DMS 273 (cell line): ENCODE results near the gene NAB1.

Source experiments
- DNase-seq: peaks from one replicate; lab custom pipeline; 2025; ENCODE audit not compliant: unreplicated experiment; lab: John Stamatoyannopoulos, UW

NAB1 gene

DNA sequence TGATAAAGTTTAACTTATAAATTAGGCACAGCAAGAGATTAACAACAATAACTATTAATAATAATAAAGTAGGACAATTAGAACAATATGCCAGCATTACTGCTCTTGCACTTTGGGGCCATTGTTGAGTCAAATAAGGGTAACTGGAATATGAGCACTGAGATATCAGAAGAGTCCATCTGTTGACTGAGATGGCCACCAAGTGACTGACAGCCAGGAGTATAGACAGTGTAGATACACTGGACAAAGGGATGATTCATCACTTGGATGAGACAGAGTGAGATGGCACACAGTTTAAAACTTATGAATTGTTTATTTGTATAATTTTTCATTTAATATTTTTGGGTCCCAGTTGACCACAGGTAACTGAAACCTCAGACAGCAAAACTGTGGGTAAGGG, 20.0 kb downstream of the NAB1 start:
- DNase-seq: no peak

DNA sequence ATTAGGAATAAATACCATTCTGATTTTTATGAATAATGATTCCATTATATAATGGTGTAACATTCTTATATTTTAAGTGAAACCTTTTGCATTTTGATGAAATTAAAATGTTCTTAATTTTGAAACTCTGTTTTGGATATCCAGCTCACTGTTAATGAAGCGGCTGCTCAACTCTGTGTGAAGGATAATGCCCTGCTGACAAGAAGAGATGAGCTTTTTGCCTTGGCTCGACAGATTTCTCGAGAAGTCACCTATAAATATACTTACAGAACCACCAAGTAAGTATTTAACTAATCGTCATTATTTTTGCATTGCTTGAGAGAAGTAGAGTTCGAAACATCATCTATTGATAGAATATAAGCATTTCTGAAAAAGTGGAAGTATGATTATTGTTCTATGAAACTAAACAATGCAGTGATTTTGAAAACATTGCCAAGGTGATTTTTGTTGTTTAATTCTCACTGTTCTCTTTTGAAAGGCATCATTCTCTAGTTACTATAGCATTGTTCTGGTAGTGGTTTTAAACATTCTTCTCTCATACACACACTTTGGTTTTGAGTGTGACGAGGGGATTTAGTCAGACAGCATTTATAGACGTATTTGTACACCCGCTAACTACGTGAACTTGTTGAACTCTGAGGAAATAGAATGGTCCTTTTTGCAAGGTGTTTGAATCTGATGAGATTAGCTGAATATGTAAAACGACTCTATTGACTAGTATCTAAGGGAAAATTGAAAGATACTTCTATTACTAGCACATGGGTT, 21.5 kb downstream of the NAB1 start:
- no peak for DNase-seq

DNA sequence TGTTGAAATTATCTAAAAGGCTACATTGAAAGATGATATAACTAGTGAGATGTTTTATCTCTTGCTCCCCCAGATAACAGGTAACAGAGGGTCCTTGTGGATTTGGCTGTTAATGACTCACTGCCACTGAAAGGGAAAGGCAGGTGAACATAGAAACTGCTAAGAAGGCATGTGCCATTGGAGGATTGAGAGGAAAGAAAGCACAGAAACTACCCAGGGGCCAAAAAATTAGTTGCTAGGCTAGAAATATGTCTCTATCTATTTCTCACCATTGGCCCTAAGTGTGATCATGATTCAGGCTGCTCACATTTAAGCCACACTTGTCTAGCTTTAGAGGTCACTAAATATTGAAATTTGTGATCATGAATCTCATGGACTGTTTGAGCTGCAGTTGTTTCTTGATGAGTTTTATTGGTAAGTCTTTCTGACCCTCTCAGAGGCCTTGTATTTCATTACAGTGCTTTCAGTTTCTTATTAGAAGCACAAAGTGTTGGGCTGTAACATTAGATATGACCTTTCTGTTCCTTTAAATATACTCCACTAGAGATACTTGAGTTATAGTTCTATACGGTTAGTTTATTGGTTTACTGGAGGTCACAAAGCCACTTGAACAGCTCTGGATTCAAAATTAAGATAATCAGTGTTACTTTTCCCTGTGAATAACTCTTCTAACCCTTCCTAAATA, 26.2 kb downstream of the NAB1 start:
- no peak for DNase-seq

DNA sequence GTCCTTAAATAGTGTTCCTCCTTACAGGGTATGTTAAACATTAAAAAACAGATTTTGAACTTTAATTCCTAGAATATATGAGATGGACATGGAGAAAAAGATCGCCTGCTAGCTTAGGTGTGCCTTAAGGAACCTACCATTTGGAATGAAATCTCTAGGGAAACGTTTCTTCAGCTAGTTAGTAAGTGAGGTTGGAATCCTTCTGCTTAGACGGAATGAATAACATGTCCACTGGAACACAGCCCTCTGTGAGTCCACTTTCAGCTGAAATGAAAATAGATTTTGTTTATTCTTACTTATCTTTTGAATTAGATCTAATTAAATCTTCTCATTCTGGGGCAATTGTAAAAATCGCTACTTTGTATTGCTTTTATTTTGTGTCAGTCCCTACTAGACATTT, 28.4 kb downstream of the NAB1 start:
- DNase-seq: no peak

DNA sequence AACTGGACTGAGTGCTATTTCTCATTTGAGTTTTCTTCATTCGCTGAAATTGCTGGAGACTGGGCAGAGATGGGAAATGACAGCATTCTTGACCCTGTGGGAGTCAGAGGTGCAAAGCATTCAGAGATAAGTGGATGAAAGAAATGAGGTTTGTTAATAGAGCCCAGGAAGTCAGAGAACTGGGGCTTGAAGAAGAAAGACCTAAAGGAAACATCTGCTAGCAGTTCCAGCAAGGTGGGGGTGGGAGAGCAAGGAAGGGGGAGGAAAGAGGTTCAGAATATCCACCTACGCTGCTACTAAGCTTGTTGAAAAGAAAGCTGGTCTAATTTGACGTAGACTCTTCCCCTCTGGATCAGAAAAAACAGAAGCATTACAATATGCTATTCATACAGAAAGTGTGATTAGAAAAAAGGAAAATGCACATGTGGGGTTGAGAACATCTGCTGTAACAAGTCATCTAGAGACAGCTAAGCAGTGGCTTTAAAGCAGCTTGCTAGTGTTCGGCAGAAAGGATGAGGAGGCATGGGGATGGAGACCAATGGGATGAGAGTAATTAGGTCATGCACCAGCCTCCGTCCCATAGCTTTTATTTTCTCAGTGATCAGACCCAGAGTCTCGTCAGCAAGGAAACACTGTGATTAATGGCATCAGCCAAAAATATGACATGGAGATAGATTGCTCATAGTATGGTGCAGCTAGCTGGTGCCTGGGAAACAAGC, 29.7 kb downstream of the NAB1 start:
- no peak for DNase-seq

DNA sequence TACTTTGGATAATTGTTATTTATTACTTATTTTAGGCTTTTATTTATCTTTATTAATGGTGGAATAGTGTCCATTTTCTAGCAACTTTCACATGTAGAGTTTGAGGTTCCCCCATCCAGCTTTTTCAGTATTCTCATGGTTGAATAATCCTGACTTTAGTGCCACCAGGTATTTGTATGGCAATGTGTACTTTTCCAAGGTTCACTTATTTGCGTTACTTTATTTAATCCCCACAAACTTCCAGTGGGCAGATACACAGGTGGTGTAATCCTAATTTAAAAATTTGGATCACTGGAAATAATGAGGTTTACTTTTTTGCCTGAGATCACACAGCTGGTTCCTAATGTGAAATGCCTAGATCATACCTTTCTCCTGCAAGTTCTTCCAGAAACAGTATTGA, 30.5 kb downstream of the NAB1 start:
- DNase-seq: no peak

DNA sequence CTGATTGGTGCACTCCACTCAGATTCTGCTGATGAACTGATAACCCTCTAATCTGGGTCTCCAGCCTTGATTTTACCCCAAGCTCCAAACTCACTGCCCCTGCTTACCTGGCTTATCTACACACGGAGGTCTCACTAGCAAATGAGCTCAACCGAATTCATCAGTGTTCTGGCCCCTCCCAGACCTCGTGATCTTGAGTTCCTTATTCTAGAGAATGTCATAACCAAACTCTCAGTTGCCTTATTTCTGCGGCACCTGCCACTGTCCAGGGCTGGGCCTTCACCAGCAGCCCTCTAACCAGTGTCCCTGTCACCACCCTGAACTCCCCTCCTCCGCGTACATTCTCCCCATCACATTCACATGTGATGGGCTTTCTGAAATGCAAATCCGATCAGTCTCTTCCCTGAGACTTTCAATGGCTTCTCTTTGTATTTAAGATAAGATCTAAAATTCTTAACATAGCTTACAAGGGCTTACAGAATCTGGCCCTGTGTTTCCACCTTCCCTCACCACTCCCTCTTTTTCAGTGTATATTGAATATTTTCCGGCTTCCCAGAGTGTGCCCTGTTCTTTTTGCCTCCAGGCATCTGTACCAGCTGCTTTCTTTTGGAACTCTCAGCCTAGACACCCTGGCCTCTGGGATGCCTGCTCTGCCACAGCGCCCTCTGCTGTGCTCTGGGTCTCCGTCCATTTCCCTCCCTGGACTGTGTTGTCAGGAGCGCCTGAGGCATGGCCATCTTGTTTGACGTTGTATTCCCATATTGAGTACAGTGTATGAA, 31.1 kb downstream of the NAB1 start:
- DNase-seq: peak; percentile 48

DNA sequence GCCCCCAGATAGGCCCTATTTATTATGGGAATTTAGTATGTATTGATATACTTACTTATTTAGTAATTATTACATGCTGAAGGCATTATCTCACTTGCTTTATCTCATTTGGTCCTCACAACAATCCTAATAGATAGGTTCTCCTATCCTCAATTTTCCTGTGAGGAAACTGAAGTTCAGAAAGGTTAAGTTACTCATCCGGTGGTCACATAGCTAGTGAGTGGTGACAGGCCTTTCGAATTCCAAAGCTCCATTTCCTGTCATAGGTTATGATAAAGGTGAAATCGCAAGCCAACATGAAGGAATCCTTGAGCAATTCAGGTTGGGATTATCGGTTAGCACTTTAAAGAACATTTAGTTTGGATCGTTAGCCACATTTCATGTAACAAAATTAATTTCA, 33.3 kb downstream of the NAB1 start:
- no peak for DNase-seq

DNA sequence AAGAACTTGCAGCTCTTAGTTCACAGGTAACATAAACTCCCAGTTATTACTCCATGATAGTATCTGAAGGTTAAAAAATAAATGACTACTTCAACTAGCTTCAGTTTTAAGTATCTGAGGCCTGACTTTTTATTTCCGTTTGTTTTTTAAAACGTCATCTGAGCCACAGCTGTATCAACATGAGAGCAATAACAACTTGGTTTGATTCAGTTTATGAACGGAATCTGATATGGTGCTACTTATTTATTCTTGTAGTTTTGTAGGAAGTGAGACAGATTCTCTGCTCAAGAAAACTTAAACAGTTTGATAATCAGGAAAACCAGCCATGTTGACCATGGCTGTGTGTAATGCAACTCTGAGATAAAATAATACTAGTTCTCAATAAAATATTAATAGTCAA, 34.9 kb downstream of the NAB1 start:
- DNase-seq: no peak

DNA sequence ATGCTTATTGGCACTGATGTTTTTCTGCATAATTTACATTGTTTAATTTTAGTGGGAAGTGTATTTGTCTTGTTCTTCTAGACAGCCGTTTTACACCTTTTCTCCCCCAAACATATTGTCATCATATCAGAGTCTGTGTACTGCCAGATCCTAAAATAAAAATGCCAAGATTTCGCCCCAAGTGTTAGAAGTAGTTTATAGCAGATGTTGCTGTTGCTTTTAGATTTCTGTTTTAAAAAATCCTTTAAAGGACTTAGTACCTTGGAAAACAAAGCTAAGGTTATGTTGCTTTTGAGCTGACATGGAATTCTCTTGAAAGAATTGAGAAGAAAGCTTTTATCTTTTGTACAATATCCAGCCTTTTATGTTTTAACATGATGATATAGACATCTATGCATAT, 36.0 kb downstream of the NAB1 start:
- no peak for DNase-seq

DNA sequence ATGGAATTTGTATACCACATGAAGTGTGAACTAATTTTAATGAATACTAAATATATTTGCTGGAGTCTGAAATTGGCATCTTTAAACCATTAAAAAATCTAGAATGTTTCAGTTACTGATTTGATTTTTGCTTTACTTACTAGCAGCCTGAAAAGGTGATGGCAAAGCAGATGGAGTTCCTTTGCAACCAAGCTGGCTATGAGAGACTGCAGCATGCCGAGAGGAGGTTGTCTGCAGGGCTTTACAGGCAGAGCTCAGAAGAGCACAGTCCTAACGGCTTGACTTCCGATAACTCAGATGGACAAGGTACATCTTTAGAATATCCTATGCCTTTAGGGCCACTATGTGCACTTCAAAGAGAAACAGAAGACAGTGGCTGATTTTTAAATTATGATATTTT, 36.5 kb downstream of the NAB1 start:
- DNase-seq: no peak

DNA sequence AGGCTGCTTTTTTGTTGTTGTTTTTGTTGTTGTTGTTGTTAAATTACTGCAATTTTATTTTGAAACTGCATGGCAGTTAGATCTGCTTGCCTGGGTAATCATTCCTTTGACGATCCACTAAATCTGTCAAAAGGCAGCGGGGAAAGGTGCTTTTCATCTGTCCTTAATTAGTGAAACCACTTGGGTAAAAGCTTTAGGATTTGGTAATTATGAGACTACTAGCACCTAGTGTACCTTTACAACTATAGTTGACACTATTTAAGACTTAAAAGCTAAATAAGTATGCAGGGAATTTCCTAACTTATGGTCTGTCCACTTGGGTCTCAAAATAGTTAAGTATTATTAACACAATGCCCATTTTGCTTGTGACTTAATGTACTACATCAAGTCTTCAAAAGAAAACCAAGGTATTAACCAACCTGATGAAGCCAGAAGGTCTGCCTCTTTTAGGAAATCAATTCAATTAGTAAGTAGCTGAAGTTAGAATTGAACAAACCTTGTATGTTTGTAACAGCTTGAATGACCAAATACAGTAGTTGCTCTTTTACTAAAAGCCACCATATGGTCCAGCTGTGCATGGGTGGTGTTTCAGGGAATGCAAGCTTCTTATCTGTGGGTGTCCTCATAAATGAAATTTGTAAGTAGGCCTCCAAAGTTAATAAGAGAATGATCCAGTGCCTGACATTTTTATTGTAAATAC, 44.8 kb downstream of the NAB1 start:
- DNase-seq: peak; percentile 80

DNA sequence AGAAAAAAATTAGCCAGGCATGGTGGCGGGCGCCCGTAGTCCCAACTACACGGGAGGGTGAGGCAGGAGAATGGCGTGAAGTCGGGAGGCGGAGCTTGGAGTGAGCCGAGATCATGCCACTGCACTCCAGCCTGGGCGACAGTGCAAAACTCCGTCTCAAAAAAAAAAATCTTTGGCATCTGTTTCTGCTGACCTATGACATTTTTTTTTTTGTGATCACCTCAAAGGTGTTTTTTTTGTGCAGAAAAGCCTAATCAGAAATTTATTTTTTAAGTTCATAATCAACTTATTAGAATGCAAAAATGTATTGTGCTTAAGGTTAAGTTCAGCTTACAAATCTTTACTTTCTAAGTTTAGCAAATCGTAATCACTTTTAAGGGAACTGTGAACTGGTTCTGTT, 45.6 kb downstream of the NAB1 start:
- peak; percentile 44 for DNase-seq

DNA sequence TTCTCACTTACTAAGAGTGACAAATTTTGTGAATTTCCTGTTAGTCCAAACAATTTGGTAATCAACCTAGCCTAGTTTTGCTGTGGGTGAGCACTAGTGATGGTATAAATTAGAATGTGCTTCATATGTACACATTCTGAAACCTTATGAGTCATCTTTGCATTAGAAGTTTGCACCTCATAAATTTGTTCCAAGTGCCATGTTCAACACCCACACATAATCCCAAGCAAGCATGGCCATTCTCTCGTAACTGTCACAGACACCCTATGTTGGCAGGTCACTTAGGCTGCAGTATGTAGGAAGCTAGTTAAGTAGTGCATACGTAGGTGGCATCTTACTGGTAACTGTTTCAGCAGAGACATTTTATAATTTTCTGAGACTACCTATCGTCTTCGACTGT, 46.9 kb downstream of the NAB1 start:
- DNase-seq: peak; percentile 5

DNA sequence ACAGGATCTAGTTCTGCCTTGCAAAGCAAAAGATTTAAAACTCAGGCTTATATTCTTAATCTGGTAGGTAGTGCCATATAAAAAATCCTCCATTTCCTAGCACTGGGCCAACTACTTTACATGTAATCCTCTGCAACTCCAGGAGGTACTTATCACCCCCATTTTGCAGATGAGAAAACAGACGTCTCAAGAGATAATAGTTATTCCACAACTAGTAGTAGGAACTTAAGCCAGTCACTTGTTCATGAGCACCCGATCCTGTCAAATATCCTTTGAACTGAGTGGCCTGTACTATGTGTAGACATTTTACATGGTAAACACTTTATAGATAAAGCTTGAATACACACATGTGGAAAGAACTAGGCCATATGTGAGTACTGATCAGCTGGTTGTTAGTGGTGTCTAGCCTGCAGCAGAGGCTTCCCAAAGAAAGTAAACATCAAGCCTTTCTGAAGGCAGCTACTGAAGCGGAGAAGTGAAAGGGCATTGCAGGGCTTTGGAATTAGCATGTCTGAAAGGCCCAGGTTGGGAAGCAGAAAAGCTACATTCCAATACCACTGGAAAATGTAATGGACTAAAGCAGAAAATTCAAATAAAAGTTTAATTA, 48.0 kb downstream of the NAB1 start:
- DNase-seq: peak; percentile 35

DNA sequence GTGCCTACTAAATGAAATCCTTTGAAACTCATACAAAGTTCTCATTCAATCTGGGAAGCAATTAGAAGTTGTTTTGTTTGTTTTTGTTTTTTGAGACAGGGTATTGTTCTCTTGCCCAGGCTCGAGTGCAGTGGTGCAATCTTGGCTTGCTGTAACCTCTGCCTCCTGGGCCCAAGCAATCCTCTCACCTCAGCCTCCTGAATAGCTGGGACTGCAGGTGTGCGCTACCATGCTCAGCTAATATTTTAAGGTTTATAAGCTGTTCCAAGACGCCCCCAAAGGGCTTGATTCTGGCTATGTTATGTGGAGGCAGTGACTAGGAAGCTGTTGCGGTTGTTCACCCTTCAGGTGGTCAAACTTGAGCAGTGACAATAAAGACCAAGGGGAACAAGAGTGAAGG, 48.5 kb downstream of the NAB1 start:
- no peak for DNase-seq

DNA sequence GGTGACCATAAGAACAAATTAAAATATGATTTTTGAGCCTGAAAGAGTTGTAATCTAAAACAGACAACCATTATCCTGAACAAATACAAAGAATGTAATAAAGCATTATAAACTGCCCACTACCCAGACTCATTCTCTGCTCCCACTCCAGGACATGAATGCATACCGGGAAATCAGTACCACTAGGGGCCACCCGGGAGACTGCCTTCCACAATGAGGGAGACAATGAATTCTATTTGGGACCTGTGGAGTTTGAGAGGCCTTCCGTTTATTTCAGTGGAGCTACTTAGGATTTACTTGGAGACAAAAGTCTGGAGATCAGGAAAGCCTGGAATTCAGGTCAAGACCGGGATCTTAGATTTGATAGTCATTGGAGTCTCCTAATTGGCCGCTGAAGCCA, 50.0 kb downstream of the NAB1 start:
- DNase-seq: peak; percentile 5

DNA sequence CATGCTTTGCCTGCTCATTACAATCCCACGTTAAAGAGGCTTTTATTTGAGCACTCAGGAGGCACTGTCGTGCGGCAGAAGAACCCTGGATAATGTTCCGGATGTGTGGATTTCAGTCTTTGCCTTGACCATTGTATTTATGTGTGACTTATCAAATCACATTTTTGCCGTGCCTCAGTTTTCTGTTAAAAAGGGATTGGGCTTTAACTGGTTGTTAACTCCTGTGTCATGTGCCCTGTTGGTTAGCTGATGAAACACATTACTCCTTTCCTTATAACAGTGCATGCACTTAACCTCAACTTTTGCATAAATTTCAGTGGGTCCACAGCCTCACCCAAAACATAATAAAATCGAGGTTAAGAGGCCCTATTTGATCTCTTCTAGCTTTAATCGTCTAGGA, 52.7 kb downstream of the NAB1 start:
- no peak for DNase-seq

DNA sequence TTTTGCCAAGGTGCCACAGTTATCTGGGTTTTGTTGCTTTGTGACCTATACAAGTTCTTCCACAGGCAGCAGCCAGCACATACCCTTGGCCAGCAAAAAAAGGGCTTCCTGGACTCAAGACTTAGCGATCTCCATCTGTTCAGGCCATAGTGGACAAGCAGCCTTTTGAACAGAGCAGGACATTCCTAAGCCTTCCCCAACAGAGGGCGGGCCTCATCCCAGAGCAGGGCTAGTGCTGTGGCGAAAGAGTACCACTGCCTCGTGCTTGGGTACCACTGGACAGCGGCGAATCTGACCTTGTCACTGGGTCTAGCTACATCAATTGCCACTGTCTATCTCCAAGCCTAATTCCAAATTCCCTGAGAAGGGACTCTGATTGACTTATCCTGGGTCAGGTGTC, 56.4 kb downstream of the NAB1 start:
- DNase-seq: no peak

DNA sequence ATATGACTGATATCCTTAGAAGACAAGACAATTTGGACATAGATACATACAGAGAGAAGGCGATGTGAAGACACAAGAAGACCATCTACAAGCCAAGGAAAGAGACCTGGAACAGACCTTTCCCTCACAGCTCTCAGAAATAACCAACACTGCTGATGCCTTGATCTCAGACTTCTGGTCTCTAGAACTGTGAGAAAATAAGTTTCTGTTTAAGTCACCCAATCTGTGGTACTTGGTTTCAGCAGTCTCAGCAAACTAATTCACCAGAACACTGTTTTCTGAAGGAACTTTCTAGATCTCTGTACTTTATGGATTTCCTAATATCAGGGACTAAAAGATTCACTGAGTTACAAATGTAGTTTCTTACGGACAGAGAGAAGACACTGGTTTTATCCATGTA, 58.8 kb downstream of the NAB1 start:
- no peak for DNase-seq
